ENCODE measurements around the gene KATNB1. TPM values are rescaled to one million over a fixed set of nuclear protein-coding genes. Genes with fewer than 3 reads are reported as not detected.

The KATNB1 gene
- total RNA-seq, 1 donor: 23.7 TPM

- DNase-seq (ENCODE audit: low read depth): peak; percentile 4
- no peak for TF ChIP-seq CTCF (IDR thresholded peaks at IDR 0.05; ENCODE audit: insufficient read depth, low read length)
- H3K4me3 ChIP-seq (ENCODE audit: low read depth, low read length): no peak overlapping the region
Observed at GRCh38 chr16:57689762-57690558, 45.6 kb upstream of the KATNB1 start.

GRCh38 chr16:57690782-57691471, 44.6 kb upstream of the KATNB1 start:
- peak; percentile 12 for DNase-seq (ENCODE audit: low read depth)
- H3K4me3 ChIP-seq (ENCODE audit: low read depth, low read length): no peak overlapping the region
- no peak for TF ChIP-seq CTCF (IDR thresholded peaks at IDR 0.05; ENCODE audit: insufficient read depth, low read length)

GRCh38 chr16:57692636-57693035, 42.9 kb upstream of the KATNB1 start:
- DNase-seq (ENCODE audit: low read depth): no peak
- H3K4me3 ChIP-seq (ENCODE audit: low read depth, low read length): no peak overlapping the region
- no peak for TF ChIP-seq CTCF (IDR thresholded peaks at IDR 0.05; ENCODE audit: insufficient read depth, low read length)

GRCh38 chr16:57693550-57693949, 42.0 kb upstream of the KATNB1 start:
- no peak for TF ChIP-seq CTCF (IDR thresholded peaks at IDR 0.05; ENCODE audit: insufficient read depth, low read length)
- no peak for DNase-seq (ENCODE audit: low read depth)
- no peak overlapping the region for H3K4me3 ChIP-seq (ENCODE audit: low read depth, low read length)

- TF ChIP-seq CTCF (IDR thresholded peaks at IDR 0.05; ENCODE audit: insufficient read depth, low read length): no peak
- no peak for DNase-seq (ENCODE audit: low read depth)
- no peak overlapping the region for H3K4me3 ChIP-seq (ENCODE audit: low read depth, low read length)
Observed at GRCh38 chr16:57694231-57694724, 41.3 kb upstream of the KATNB1 start.

GRCh38 chr16:57694725-57695679, 40.6 kb upstream of the KATNB1 start, which contains the start of gene DRC7:
DRC7 (plus strand) TSS chr16:57694806; CDS start chr16:57697950, 3,144 bp downstream.
- peak; percentile 40 for DNase-seq (ENCODE audit: low read depth)
- peak within 1 kb of the TSS; percentile 49 for H3K4me3 ChIP-seq (ENCODE audit: low read depth, low read length)
- TF ChIP-seq CTCF (IDR thresholded peaks at IDR 0.05; ENCODE audit: insufficient read depth, low read length): no peak
